NCI-H1105 treated with DMSO at 0.1 percent for 48 hours (cell line): Measurements from ENCODE around the gene TMEM198.

Experiments used
- DNase-seq: peaks from one replicate; lab custom pipeline; 2025; lab: John Stamatoyannopoulos, UW

TMEM198 gene

DNA sequence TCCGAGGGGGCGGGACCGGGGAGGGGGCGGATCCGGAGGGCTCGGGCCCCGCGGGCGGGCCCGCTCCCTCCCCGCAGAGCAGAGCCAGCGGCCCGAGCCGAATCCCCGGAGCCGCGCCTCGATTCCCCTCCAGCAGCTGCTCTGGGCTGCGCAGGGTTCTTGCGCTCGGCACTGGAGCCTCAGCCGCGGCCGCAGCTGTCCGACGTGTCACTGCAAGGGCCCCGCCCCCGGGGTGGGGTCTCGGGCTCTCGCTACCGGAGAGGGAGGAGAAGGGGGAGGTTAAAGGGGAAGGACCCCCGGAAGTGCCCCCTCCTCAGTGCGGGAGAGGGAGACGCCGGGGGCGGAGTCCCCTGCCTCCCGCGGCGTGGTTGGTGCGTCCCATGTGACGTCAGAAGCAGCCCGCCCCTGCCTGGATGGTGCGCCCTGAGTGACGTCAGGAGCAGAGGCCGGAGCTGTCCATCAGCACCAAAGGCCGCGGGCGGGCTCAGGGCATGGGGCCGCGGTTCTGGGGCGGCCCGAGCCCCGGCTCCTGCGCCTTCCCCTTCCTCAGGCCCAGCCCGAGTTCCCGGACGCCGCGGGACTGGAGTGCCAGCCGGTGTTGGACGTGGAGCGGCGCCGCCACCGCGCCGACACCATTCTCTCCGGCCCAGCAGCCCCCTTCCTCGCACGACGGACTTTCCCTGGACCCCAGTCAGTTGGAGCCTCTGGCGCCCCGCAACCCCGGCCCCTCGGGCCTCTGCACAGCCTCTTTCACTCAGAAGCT, at the start of gene TMEM198, which contains the start of gene CHPF:
Gene TMEM198, plus strand, starts transcription at position 433 of the 763 bp plus-strand sequence. CDS start 700 bp downstream, outside the sequence.
Gene CHPF, minus strand, starts transcription at position 214 of the 763 bp plus-strand sequence. CDS start 271 bp downstream, outside the sequence.
- DNase-seq, result peak; percentile 94

- DNase-seq, result no peak
These were observed 48.8 kb upstream of the TMEM198 start for GRCh38 chr2:219494952-219495530.

DNA sequence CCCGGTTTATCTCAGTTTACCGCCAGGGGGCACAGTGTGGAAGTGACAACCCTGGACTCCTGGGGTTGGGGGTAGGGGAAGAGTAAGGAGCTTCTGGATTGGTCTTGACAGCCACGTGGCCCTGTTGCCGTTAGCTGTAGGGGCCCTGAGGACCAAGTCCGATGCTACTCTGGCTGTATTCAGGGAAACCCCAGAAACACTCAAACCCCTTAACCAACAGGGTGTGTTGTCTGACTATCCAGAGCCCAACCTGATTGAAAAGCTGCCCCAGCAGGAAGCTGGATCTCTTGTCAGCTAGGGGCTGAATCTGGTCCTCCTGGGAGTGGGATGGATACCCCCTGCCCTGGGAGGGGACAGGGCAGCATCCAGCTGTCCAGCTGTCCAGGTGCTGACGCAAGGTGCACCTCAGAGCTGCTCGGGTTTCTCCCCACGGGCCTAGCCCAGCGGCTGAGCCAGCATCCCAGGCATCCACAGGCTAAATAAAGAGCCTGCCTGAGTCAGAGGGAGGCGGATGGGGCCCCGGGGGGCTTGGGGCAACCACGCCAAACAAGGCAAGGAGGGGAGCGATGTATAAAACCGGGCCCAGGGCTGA, 48.2 kb upstream of the TMEM198 start:
- DNase-seq, result peak; percentile 51

GRCh38 chr2:219496247-219496824, 47.5 kb upstream of the TMEM198 start:
- DNase-seq, result no peak

DNA sequence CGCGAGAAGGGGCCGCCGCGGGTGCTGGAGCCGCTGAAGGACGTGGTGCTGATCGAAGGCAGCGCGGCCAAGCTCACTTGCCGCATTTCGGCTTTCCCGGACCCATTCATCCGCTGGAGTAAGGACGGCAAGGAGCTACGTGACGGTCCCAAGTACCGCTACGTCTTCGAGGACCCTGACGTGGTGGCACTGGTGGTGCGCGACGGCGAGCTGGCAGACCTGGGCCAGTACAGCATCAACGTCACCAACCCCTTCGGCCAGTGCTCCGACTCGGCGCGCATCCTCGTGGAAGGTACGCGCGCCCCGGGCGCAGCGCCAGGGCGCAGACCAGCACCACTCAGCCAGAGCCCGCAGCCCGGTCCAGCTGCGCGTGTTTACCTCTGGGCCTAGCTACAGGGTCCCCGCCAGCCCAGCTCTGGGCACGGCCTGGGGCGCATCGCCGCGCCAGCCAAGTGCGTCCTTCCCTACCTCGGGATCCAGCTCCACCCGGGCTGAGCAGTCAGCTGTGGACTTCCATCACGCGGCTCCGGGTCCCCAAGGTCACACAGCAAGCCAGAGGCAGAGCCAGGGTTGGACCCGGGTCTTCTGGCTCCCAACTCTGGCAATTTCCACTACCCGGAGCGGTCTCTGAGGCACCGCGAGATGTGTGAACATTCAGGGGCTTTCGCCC, 46.9 kb upstream of the TMEM198 start:
- DNase-seq, result no peak

DNA sequence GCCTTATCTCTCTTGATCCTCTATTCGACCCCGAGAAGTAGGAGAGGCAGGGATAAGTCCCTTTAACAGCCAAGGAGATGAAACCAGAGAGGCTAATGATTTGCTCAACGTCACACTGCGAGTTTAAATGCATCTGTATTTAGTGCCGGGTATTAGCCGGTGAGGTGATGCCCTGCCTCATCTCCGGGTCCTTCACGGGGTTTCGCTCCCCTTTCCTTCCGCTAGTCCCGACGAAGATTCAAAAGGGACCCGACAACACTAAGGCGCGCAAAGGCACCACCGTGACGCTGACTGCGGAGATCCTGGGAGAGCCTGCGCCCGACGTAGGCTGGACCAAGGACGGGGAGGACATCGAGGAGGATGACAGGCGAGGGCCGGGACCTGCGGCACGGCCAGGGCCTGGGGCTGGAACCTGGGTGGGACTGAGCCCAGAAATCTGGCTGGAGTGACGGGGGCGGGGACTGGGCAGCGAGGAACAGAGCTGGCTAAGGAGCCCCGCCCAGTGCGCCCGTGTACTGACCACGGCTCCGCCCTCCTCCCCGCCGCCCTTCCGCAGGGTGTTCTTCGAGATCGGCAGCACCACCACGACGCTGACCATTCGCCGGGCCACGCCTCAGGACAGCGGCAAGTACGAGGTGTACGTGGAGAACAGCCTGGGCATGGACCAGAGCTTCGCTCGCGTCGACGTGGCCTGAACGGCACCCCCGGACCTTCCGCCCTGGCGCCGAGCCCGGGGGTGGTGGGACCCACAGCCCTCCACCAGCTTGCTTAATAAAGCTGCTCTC, 46.1 kb upstream of the TMEM198 start:
- DNase-seq, result no peak

DNA sequence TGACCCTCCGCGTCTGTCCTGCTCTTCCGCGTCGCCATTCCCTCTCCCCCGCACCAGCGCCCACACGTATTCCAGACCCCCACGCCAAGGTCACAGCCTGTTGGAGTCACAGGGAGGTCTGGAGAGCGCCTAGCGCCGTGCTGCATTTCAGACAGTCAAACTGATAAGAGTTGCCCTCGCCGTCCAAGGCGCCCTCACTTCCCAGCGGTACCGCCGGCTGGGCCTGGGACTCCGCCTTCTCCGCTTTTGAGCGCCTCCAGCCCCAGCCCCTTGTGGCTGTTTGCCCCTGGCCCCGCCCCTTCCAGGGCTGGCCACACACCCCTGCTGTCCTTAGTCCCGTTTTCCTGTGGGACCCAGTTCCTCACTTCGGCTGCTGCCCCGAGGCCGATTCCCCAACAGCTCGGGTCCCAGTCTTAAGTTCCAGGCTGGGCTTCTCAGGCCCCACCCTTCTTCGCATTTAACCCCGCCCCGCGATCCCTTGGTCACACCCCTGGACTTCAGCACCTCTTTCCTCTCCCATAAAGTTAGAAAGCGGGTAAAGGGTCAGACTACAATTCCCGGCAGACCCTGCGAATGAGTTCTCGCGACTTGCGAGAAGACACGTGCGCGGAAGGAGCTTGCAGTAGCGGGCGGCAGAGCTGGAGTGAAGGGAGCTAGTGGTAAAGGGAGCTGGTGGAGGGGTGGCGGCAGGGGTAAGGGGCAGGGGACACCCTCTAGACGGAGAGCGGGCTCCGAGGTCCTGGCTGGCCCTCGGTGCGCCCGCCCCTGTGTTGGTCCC, 45.4 kb upstream of the TMEM198 start, which contains the start of gene GMPPA:
Gene GMPPA, plus strand, starts transcription at position 612 of the 778 bp plus-strand sequence. CDS start 1,085 bp downstream, outside the sequence.
- peak; percentile 94 for DNase-seq

DNA sequence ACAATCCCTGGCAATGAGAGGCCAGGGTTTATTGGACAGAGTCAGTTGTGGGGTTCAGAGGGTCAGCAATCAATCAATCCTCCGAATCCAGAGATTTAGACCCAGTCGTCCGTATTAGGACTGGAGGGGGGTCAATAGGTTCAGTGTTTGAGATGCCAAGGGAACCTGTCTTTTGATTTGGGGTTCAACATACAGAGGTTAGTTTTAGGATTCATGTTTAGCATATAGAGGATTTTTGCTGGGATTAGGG, 44.8 kb upstream of the TMEM198 start:
- DNase-seq, result no peak

GRCh38 chr2:219499555-219499954, 44.3 kb upstream of the TMEM198 start:
- DNase-seq, result no peak

- no peak for DNase-seq
These were observed 43.7 kb upstream of the TMEM198 start for GRCh38 chr2:219500135-219500534.

DNA sequence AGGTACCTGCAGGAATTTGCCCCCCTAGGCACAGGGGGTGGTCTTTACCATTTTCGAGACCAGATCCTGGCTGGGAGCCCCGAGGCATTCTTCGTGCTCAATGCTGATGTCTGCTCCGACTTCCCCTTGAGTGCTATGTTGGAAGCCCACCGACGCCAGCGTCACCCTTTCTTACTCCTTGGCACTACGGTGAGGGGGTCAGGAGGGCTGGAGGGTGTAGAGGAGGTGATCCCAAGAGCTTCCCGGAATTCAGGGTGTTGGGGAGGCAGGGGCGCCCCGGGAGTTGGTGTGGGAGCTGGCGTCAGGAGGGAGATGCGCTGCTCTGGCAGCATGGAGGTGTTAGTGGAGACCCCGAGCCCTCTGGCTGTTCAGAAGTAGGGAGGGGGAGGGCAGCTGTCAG, 42.0 kb upstream of the TMEM198 start:
- DNase-seq, result no peak

GRCh38 chr2:219502618-219503017, 41.2 kb upstream of the TMEM198 start:
- no peak for DNase-seq

GRCh38 chr2:219505585-219505984, 38.2 kb upstream of the TMEM198 start:
- no peak for DNase-seq

GRCh38 chr2:219506153-219506801, 37.6 kb upstream of the TMEM198 start:
- no peak for DNase-seq

DNA sequence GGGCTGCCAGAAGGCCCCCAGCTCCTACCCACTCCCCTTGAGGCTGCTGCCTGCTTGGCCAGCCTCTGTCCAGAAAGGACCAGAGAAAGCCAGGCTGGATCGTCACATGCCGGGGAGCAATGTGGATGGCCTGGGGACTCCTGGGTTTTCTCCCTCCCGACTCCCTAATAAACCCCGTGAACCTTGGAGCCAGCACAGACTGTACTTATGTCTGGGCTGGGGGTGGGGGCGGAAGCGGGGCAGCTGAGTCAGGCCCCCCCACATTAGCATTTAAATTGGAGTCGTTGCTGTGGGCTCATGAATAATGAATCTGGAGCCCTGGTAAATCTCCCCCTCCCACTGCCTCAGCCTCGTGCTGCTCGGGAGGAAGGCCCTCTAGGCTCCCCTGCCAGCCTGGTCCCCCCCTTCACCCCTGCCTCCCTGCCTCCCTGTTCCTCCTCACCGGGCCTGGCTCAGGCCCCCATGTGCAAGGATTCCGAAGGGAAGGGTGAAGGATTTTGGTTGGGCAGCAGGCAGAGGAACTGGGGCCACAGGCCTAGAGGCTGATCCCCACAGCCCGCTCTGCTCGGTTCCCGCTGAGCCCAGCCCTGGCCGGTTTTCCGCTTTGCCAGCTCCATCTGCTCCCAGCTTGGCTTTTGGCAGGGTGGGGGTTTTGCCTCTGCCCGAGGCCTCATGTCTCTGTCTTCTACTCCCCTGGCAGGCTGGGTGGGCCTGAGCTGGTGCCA, 36.9 kb upstream of the TMEM198 start:
- DNase-seq, result no peak

GRCh38 chr2:219507581-219508443, 36.0 kb upstream of the TMEM198 start:
- no peak for DNase-seq

- no peak for DNase-seq
These were observed 35.4 kb upstream of the TMEM198 start for GRCh38 chr2:219508444-219508734.

DNA sequence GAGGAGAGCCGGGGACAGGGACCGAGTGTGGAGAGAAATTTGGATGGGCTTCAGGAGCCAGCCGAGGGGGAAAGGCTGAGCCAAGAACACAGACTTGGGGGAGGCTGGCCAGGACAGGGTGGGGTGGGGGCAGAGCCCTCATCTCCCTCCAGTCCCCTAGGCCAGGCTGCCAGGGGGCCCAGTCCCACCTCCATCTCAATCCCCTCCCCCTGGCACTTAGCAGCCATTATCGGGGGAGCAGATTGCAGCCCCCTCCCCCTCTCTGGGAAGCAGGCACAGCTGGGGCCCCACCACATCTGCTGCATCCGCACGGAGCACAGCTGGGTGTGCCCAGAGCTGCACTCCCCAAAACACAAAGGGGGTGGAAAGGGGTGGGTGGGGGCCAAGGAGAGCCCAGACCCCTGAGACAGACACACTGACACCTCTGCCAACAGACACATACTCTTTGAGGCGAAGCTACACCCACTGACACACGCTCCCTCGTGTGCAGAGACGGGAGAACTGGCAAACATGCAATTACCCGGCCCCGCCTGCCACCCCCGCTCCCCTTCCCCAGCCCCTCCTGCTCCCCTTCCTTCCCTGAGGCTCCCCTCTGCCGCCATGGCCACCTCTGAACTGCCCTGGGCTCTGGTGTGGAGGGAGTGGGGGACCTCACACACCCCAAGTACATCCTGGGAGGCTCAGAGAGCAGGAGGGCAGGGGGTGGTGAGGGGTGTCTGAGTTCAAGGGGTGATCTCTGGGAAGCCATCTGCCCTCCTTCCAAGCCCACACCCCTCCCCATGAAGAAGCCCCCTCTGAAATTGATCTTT, 34.7 kb upstream of the TMEM198 start:
- DNase-seq, result peak; percentile 10
